GM21723 (cell line): ENCODE data around the gene ZMAT2.
"Not testable (repeated sequence)": the region's sequence is repeated elsewhere in the genome, so short reads cannot be mapped to it uniquely, and the experiment has no call there.

Source experiments
- ATAC-seq: cut with Tn5 transposase; IDR thresholded peaks from one replicate; pipeline ENCODE4 v1.9.1; 2021; ENCODE audit warnings: mild to moderate bottlenecking, moderate library complexity; ENCODE audit not compliant: unreplicated experiment

Gene ZMAT2

GRCh38 chr5:140707812-140708211 is 7.6 kb downstream of the ZMAT2 start:
- no peak for ATAC-seq

- not testable (repeated sequence) for ATAC-seq
Observed at GRCh38 chr5:140708787-140709186, 8.5 kb downstream of the ZMAT2 start.

- peak; percentile 93 for ATAC-seq
Observed at GRCh38 chr5:140710899-140711552, 10.8 kb downstream of the ZMAT2 start.

- ATAC-seq, result no peak
Observed at GRCh38 chr5:140711794-140712193, 11.5 kb downstream of the ZMAT2 start.

- ATAC-seq, result no peak
Observed at GRCh38 chr5:140713562-140714094, 13.4 kb downstream of the ZMAT2 start.

GRCh38 chr5:140716238-140716637 is 16.0 kb downstream of the ZMAT2 start:
- not testable (repeated sequence) for ATAC-seq

GRCh38 chr5:140718266-140718592 is 18.0 kb downstream of the ZMAT2 start:
- no peak for ATAC-seq

GRCh38 chr5:140720738-140721137 is 20.5 kb downstream of the ZMAT2 start:
- ATAC-seq, result peak; percentile 14

GRCh38 chr5:140721395-140721794 is 21.1 kb downstream of the ZMAT2 start:
- not testable (repeated sequence) for ATAC-seq

- ATAC-seq, result peak; percentile 94
Observed at GRCh38 chr5:140725799-140726471, 25.7 kb downstream of the ZMAT2 start.

- no peak for ATAC-seq
Observed at GRCh38 chr5:140733098-140733497, 32.9 kb downstream of the ZMAT2 start.

GRCh38 chr5:140734354-140734753 is 34.1 kb downstream of the ZMAT2 start:
- ATAC-seq, result no peak

GRCh38 chr5:140737486-140737885 is 37.2 kb downstream of the ZMAT2 start:
- no peak for ATAC-seq

- no peak for ATAC-seq
Observed at GRCh38 chr5:140741967-140742366, 41.7 kb downstream of the ZMAT2 start.

GRCh38 chr5:140753561-140753960 is 53.3 kb downstream of the ZMAT2 start:
- no peak for ATAC-seq
